Measurements from ENCODE around the gene ARHGEF4. TPM values are rescaled to one million over a fixed set of nuclear protein-coding genes. Genes with fewer than 3 reads are reported as not detected.

Gene ARHGEF4
- total and polyA plus RNA-seq, 2 donors (not counting 3 experiments of a cell fraction or from before 2014, with no cell fraction given), result not detected

GRCh38 chr2:130875935-130876334, 39.2 kb downstream of the ARHGEF4 start:
- dilution Hi-C loops (cut with MboI; ENCODE audit: extremely low pct_ligation_motif_present, low sequenced_read_pairs) (no loop called here), intact Hi-C loops (cut with micrococcal nuclease) (no loop called here)
- BruUV-seq (replicated peaks), result no TSS peak
- FAIRE-seq (no peak), DNase-seq (ENCODE audit: low read depth, low spot score) (no peak)
- Histone ChIP-seq H3K27ac (ENCODE audit: insufficient read depth, low read depth, low read length) (no peak overlapping the region), H3K4me2 (ENCODE audit: insufficient read depth, low read length) (no peak overlapping the region), H3K9ac (replicated peaks; ENCODE audit: extremely low read depth, insufficient read depth, low read length) (no peak overlapping the region), H3K9me3 (replicated peaks; ENCODE audit: control insufficient read depth, insufficient read depth, low read length) (no peaks in the 10 kb centered on the region), H3K79me2 (ENCODE audit: control insufficient read depth, insufficient read depth, low read length) (no peaks in the 10 kb centered on the region), H4K20me1 (replicated peaks; ENCODE audit: control insufficient read depth, extremely low read depth, insufficient read depth, low read length) (no peaks in the 10 kb centered on the region), H3K27me3 (ENCODE audit: control insufficient read depth in 2 of 2, insufficient read depth in 2 of 2, low read length in 2 of 2) (peaks cover 0 to 2% of the 10 kb centered on the region in 2 experiments), H3K4me3 (replicated peaks in 1 of 3; ENCODE audit: insufficient read depth in 1 of 3, low read depth in 1 of 3, low read length in 3 of 3) (no peak overlapping the region), H3K36me3 (ENCODE audit: control insufficient read depth in 2 of 2, extremely low read depth in 1 of 2, insufficient read depth in 2 of 2, low read length in 2 of 2) (no peaks in the 10 kb centered on the region), H2AFZ (ENCODE audit: low read depth, low read length) (no peak overlapping the region), H3K9me1 (replicated peaks; ENCODE audit: control insufficient read depth, extremely low read depth, insufficient read depth, low read length) (no peaks in the 10 kb centered on the region), H3K4me1 (ENCODE audit: control insufficient read depth, extremely low read depth, insufficient read depth, low read length) (no peaks in the 10 kb centered on the region)
- ChIA-PET CTCF (interaction anchor here (7.2 kb wide), 1 partner anchor 79 kb away, joined by 141 read pairs; no protein-coding TSS in a partner anchor), POLR2A (no interaction called here)
- TF ChIP-seq MYC (IDR thresholded peaks at IDR 0.05; ENCODE audit: low read depth, low read length), result no peak
- no peak for TF ChIP-seq EZH2 (IDR thresholded peaks at IDR 0.05; ENCODE audit: borderline replicate concordance, low read depth, low read length, severe bottlenecking)

GRCh38 chr2:130877258-130877657, 40.5 kb downstream of the ARHGEF4 start:
- peaks cover 0 to 2% of the 10 kb centered on the region in 2 experiments for H3K27me3 ChIP-seq (ENCODE audit: control insufficient read depth in 2 of 2, insufficient read depth in 2 of 2, low read length in 2 of 2)
- H3K9me1 ChIP-seq (replicated peaks; ENCODE audit: control insufficient read depth, extremely low read depth, insufficient read depth, low read length), result no peaks in the 10 kb centered on the region
- no peak for FAIRE-seq
- no peak overlapping the region for H3K9ac ChIP-seq (replicated peaks; ENCODE audit: extremely low read depth, insufficient read depth, low read length)
- H3K27ac ChIP-seq (ENCODE audit: insufficient read depth, low read depth, low read length), result no peak overlapping the region
- no TSS peak for BruUV-seq (replicated peaks)
- intact Hi-C loops (cut with micrococcal nuclease) (no loop called here), dilution Hi-C loops (cut with MboI; ENCODE audit: extremely low pct_ligation_motif_present, low sequenced_read_pairs) (no loop called here)
- H3K4me2 ChIP-seq (ENCODE audit: insufficient read depth, low read length), result no peak overlapping the region
- DNase-seq (ENCODE audit: low read depth, low spot score), result no peak
- ChIA-PET POLR2A (no interaction called here), CTCF (interaction anchor here (7.2 kb wide), 1 partner anchor 80 kb away, joined by 141 read pairs; no protein-coding TSS in a partner anchor)
- TF ChIP-seq CTCF (IDR thresholded peaks at IDR 0.05; ENCODE audit: extremely low read depth in 1 of 2, insufficient read depth in 1 of 2, low read depth in 1 of 2, low read length in 2 of 2), result no peak
- no peak for TF ChIP-seq FOS (IDR thresholded peaks at IDR 0.05; ENCODE audit: borderline replicate concordance, insufficient read depth, low read length)
- TF ChIP-seq POLR2AphosphoS5 (IDR thresholded peaks at IDR 0.05; ENCODE audit: insufficient read depth, low read depth, low read length), result no peak
- no peak for TF ChIP-seq MYC (IDR thresholded peaks at IDR 0.05; ENCODE audit: low read depth, low read length)
- TF ChIP-seq JUN (IDR thresholded peaks at IDR 0.05; ENCODE audit: borderline replicate concordance, insufficient read depth, insufficient read length, low read depth), result no peak
- TF ChIP-seq POLR2A (IDR thresholded peaks at IDR 0.05; ENCODE audit: low read depth, low read length), result no peak
- TF ChIP-seq GATA2 (IDR thresholded peaks at IDR 0.05; ENCODE audit: insufficient read depth, insufficient read length, low read depth, low read length), result no peak
- H3K9me3 ChIP-seq (replicated peaks; ENCODE audit: control insufficient read depth, insufficient read depth, low read length), result no peaks in the 10 kb centered on the region
- no peaks in the 10 kb centered on the region for H3K79me2 ChIP-seq (ENCODE audit: control insufficient read depth, insufficient read depth, low read length)
- no peak overlapping the region for H3K4me3 ChIP-seq (replicated peaks in 1 of 3; ENCODE audit: insufficient read depth in 1 of 3, low read depth in 1 of 3, low read length in 3 of 3)
- no peak overlapping the region for H2AFZ ChIP-seq (ENCODE audit: low read depth, low read length)
- no peaks in the 10 kb centered on the region for H3K36me3 ChIP-seq (ENCODE audit: control insufficient read depth in 2 of 2, extremely low read depth in 1 of 2, insufficient read depth in 2 of 2, low read length in 2 of 2)
- H4K20me1 ChIP-seq (replicated peaks; ENCODE audit: control insufficient read depth, extremely low read depth, insufficient read depth, low read length), result no peaks in the 10 kb centered on the region
- H3K4me1 ChIP-seq (ENCODE audit: control insufficient read depth, extremely low read depth, insufficient read depth, low read length), result no peaks in the 10 kb centered on the region

Data from endothelial cell of umbilical vein (primary cell).